D341Med (cell line): ENCODE measurements around the gene RHBDF2.

Experiments
- DNase-seq: peaks from one replicate; pipeline ENCODE4 v3.0.0; 2012; ENCODE audit warnings: low spot score

Gene RHBDF2

DNA sequence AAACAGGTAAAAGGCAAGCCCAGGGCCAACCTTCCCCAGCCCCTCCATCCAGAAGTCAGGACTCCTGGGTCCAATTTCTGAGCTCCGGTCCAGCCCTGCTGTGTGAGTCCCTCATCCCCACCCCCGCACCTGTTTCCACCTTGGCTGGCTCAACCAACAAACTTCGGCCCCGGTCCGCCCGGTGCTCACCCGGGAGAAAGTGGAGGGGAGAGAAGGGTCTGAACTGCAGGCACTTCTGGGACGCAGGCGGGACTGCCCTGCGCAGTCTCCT lies 541 bp downstream of the RHBDF2 start:
- DNase-seq = no peak

DNA sequence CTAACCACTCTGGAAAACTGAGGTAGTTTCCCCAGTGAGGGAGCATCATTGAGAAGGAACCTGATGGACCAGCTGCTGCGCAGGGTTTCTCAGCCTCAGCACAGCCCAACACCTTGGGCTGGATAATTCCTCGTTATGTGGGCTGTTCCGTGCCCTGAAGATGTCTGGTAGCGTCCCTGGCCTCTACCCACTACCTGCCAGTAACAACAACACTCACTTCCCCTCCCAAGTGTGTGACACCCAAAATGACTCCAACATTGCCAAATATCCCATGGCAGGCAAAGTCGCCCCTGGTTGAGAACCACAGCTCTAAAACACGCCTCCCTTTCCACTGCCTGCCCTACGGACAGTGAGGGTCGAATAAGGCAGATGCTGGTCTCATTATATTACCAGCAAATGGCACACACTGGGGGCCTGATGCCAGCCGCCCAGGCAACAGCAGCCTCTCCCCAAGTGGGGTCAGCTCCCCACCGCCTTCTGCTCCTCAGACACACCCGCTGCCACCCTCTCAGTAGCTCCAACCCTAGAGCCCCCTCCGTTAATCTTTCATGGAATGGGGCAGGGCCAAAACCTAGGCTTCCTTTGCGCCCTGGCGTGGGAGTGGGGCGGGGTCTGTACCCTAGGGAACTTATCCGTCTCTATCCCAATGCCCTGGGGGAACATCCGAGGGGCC lies 1.0 kb downstream of the RHBDF2 start:
- DNase-seq = peak; percentile 71

DNA sequence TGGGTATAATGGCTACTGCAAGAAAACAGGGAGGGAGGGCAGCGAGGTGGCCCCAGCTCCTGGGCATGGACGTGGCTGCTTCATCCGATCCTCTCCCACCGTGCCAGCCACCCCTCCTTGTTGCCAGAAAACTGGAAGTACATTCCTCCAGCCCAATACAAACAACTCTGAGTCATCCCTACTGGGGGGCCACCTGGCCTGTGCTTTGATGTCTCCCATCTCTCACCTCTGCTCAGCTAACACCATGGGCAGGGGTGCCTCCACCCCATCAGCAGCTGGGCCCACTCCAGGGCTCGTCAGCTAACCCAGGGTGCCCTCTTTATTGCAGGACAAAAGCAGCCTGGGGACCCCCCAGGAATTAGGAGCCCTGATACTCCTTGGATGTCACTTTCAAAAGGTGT lies 2.0 kb downstream of the RHBDF2 start:
- DNase-seq = no peak

DNA sequence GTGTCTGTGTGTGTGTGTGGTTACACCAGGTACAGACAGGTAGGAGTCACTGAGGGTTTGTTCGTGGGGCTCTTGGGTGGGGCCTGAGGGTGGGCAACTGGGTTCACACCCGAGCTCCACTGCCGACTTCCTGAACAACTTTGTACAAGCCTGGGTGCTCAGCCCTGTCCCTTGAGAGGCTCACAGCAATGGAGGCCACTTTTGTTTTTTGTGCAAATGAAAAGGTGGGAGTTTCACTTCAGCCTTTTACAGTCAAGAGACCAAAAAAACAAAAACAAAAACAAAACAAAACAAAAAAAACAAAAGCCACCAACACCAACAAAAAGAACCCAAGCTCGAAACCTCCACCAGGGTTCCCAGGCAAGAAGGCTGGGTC lies 2.4 kb downstream of the RHBDF2 start:
- no peak for DNase-seq

DNA sequence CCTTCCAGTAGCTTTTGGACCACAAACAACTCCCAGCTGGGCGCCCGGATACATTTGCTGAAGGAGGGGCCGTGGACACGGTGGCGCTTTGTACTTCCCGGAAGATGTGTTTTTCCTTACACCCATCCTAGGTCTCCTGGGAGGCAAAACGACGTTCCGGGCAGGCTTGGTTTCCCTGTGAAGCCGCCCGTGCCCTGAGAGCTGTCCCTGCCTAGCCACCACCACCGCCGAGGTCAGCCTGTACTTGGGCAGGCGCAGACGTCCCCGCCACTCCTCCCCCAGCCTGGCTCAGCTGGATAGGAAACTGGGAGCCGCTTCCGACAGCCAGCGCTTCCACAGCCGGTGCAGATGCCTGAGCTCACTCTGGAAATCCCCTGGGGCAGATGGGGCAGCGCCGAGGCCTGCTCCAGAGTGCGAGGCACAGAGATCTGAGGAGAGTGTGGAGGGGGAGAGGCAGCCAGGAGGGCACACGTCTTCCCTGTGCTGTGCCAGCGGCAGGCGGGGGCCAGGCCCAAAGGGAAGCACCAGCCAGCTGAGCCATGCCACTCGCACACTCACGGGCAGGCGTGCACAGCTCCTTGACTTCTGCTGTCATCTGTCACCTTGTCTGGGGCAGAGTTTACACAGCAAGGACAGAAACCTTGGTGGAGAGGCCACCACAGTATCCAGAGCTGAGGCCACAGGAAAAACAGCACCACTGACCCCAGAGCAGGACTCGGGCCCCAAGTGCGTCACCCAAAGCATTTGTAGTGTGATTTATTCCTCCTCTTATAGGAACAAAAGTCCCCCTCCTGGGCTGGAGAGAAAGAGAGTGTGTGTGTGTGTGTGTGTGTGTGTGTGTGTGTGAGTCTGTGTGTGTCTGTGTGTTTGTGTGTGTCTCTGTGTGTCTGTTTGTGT lies 3.0 kb downstream of the RHBDF2 start:
- DNase-seq = peak; percentile 95

DNA sequence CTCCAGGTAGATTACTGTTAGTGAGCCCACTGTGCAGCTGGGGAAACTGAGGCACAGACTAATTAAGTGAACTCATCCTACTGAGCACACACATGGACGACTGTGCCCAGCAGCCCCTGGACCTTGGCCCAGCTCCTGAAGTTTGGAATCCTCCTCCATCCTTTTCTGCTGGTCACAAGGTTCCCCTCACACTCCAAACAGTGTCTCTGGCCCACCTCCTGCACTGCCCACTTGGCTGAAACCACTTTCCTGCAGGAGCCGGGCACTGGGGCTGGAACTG lies 3.6 kb downstream of the RHBDF2 start:
- DNase-seq = no peak

DNA sequence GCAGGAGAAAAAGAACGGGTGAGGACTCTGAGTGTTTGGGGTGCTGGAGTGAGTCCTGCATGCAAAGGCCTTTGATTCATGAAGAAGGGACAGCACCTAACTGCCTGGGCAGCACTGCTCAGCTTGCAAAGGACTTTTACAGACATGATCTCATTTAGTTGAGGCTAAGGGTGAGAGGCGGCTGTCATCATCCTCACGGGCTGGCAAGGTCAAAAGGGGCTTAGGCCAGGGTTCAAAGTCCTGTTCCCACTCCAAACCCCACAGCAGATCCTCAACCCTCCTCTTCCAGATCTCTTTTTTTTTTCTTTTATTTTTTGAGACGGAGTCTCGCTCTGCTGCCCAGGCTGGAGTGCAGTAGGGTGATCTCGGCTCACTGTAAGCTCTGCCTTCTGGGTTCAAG lies 4.8 kb downstream of the RHBDF2 start:
- DNase-seq = no peak

DNA sequence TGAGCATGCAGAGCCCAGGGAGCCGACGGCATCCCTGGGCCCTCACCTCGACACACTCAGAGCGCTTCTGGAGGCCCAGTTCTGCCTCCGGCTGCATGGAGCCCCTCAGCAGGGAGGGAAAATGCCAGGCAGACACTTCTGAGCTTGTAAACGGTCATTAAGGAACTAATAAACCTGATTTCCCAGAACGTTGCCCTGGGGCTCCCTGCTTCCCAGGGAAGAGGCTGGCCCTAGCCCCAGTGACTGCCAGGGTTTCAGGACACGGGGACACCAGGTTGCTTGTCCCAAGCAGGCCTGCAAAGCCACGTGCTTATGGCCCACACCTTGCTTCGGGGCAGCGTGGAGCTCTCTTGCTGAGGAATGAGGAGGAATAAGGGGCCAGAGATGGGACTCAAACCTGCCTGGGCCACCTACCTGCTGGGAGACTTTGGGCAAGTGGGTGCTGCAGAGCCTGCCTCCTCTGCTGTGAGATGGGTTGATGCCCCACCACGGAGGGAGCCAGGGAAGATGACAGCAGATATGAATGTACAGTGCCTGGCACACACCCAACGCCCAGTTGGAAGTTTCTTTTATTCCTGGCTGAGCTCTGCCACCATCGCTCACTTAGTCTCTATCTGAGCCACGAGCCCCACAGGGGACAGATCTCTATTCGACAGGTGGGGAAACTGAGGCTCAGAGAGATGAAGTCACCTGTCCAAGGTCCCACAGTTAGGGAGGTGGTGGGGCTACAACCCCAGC lies 5.4 kb downstream of the RHBDF2 start:
- DNase-seq = no peak

DNA sequence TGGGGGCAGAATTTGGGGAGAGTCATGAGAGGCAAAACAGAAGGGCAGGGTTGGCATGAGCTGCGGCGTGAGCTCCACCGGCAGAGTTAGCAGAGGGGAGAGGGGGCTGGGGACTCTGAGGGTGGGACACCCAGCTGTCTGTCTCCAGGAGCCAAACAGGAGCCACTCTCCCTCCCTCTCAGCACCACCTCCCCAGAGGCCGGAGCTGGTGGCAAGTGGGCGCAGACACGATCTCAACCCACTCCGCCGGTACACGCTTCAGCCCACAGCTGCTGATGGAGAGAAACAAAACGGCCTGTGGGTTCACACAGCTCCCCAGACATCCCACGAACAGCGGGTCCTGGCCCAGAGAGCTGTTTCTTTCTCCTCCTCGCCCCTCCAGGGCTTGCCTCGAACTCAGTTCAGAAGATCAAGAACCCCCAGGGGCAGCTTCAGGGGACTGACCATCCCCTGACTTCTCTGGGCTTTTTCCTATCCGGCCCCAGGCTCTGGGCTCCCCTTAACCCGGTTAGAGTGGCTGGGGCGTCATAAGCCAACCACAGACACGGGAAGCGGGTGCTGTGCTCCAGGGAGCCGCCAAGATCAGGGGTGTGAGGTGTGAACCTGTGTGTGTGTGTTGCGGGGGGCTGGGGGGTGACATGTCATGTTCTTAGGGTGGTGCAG lies 7.6 kb downstream of the RHBDF2 start:
- DNase-seq = no peak

DNA sequence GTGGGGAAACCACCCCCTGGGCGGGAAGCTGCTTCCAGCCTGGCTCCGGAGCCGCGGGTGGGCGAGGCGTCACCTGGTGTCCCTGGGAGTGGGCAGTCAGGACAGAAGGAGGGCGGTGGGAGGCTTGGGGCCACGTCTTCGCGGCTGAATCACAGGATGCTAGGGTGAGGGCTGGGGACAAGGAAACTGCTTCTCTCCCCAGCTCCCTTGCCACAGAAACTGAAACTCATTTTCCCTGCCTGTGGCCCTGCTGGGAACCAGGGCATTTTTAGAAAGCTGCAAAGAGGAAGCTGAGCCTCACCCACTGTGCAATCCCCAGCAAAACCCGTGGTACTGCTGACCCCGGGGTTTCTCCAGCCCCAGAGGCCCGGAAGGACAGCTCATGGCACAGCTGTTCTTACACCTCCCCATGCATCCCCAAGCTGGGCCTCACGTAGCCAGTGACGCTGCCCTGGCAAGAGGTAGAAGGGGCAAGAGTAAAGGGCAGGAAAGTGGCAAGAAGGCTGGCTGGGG lies 8.2 kb downstream of the RHBDF2 start:
- DNase-seq = no peak

DNA sequence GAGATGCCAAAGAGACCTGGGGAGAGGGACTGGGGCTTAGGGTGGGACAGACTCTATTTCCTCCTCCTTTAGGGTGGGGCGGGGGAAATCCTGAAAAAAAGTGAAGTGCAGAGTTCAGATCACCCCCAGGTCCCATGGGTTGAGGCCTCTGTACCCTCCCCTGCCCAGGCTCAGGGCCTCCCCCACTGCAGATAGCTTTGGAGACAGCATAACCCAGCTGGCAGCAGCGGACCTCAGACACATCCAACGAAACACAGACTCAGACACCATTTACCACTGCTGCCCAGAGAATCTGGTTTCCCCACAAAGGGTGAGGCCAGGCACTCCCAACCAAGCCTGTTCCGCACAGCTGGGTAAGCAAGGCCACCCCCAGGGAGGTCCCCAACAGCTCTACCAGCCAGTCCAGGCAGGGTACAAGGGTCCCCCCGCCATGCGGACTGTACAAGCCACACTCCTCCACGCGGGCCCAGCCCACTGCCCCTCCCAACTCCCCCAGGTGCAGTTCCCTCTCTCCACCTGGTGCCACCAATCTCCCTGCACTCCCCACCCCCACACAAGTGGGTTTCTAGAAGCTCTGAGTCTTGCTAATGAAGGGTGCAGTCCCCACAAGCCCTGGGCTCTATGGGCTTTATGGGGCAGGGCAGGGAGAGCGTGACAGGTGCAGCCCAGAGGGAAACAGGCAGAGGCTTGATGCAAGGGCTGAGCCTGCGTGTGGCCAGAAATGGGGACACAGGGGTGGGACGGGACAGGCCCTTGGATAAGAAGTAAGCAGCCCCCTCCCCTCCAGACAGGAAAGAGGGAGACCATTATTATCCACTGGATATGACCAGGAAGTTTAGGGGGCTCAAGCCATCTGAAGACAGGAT lies 8.9 kb downstream of the RHBDF2 start:
- DNase-seq = no peak

DNA sequence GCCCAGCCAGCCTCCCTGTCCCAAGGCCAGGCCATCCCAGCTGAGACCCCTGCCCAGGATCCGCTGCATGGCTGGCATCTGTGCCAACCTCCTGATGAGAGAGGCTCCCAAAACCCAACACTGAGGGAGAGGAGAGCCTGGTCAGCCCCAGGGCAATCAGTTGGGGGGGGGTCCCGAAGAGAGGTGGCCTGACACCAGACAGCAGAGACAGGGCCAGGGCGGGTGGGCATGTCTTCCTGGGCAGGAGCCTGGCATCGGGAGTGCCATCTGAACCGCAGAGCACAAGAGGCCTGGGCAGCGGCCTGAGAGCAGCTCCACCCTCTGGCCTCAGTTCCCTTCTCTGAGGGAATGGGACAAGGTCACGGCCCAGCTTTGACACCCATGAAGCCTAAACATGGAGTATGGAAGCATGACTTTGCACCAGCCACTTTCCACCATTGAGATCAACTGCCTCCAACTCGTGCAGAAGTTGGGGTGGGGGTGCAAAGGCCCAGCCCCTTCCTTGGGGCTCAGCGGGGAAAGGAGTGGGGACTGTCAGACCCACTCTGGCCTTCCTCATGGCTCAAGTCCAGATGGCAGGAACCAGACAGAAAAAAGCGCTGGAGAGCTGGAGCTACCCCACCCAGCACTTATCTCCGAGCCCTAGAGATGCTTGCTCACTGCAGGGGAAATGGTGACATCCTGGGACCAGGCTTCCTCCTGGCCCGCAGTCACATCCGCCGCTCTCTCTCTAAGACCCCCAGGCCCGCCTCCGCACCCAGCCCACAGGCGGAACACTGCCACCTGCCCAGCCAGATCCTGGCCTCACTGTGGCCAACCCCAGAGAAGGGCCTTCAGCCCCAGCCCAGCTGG lies 9.7 kb downstream of the RHBDF2 start:
- DNase-seq = no peak

DNA sequence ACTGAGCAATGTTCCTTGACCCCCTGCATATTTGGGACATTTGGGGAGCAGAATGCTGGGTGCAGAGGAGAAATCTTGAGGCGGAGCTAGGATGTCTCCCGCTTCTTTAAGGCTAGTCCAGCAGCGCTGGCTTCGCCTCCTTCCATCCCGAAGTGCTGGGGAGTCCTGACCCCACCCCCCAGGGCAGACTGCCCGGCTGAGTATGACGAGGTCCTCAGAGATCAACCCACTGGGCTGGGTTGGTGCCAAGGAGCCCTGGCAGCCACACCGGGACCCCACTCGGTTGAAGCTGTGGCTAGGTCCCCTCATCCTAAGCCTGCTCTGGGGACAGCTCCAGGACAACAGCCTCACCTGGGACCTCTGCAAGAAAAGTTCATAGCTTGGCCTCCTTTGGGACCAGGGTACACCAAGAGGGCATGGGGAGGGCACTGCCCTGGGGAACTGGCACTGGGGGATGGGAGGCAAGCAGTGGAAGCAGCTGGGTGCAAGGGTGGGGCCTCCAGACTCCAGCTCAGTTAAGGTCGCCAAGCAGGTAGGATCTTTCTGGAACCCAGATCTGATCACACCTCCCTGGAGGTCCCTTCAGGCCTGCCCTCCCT lies 11.0 kb downstream of the RHBDF2 start:
- DNase-seq = no peak

DNA sequence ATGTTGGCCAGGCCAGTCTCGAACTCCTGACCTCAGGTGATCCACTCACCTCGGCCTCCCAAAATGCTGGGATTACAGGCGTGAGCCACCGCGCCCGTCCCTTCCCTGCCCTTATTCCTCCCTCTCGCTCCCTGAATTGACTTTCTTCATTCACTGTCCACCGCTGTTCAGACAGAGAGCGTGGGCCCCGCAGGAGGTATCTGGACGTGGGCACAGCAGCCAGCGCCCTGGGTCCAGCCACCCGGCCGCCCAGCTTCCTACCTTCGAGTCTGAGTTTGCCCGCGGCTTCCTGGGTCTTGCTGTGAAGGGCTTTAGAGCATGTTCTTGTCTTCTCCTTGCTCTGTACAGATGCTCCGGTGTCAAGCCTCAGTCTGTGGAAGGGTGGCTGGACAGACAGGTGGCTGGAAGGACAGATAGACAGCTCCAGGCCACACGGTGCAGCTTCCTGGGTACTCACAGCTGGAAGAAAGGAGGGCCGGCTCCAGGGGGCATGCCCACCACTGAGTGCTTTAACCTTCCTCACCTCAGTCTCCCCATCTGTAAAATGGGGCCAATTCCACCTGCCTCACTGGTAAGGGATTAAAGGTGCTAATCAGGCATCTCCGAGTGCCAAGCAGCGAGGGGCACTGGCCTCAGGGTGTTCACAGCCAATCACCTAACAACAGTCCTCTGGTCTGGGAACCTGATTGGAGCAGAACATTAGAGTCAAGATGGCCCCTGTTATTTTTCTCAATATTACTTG lies 13.6 kb downstream of the RHBDF2 start:
- DNase-seq = no peak

DNA sequence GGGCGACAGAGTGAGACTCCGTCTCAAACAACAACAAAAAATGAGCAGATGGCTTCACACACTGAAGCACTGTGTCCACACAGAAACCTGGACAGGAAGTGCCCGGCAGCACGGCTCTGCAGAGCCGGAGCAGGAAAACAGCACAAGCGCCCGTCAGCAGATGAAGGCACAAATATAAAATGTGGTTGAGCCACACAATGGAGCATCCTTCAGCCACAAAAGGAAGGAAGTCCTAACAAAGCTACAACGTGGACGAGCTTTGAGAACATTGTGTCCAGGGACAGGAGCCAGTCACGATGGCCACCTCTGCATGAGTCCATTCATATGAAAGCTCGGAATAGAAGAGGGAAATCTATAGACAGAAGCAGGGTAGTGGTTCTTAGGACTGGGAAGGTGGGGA lies 15.7 kb downstream of the RHBDF2 start:
- no peak for DNase-seq

DNA sequence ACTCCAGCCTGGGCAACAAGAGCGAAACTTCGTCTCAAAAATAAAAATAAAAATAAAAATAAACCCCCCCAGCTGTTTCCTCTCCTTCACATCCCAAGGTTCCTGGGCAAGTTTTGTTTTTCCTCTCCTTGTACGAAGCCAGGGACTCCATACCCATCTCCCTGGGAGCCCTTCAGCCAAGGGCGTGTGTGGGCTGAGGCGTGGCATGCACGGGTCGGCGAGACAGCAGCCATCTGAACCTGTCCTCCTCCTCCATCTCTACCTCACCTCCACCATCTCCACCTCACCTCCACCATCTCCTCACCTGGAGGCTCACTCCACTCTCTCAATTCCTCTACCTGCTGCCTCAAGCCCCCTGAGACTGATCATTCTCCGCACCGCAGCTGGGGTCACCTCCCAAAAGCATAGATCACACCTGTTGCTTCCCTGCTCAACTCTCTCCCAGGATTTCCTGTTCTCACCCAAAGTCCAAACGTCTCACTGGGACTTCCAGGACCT lies 16.9 kb downstream of the RHBDF2 start:
- no peak for DNase-seq

DNA sequence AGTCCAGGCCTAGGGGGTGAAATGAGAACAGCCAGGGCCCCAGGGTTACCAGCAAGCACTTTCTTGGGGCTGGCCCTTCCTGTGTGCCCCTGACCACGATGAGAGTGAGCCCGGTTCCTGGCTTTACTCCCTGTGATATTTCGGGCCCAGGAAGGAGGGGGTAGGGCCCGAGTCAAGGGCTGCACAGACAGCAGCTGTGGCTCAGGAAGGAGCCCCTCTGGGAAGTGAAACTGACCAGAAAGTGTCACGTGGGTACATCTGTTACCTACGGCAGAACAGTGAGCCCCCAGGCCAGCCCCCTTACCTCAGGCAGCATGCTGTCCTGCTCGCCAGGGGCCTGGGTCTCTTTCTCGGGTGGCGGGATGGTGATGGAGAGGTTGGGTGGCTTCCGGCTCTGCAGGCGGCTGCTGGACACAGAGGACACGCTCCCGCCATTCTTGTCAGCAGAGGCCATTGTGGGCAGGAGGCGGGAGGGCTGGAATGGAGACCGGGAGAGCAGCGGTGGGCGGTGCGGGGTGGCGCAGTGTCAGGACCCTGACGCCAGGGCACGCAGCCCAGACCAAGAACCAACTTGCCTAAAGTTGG lies 20.1 kb downstream of the RHBDF2 start:
- no peak for DNase-seq

DNA sequence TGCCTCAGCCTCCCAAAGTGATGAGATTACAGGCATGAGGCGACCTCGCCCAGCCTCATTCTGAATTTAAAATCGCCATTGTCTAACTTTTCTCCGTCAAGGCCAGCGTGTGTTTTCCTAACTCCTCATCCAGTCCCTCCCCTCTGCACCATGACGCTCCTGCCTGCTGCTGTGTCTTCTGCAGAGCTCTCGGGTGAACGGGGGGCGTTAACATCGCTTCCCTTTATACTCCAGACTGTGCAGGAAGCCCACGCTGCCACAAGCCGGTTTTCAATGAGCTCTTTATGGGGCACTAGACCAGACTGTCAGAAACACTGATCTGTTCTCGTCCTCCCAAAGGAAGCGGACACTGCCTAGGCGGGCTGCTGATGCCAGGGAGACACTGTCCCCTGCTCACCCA lies 20.6 kb downstream of the RHBDF2 start:
- no peak for DNase-seq

DNA sequence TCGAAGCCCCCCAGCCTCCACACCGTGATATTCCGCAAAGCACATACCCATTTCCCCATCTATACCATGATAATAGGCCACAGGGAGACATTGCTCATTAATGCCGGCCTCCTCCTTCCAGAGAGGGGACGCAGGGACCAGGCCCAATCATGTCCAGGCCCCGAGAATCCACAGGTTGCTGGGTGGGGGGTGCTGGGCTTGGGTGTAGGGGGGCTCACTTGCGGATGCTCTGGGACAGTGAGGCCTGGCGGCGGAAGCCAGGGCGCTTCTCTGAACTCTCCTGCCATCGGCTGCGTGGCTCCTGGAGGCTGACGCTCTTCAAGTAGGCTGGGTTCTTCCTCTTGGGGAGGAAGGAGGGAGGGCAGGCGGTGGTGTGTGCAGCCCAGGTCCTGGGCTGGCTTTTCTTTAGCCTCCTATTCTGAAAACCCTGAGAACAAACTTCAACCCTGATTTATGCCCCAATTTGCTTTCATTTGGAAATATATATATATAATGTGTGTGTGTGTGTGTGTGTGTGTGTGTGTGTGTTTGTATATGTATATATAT lies 21.6 kb downstream of the RHBDF2 start:
- DNase-seq = no peak
